Endothelial cell of umbilical vein (primary cell): Measurements from ENCODE around the gene CDH23. TPM values are rescaled to one million over a fixed set of nuclear protein-coding genes. Genes with fewer than 3 reads are reported as not detected.

Source experiments
- BruUV-seq: library from RNA; stranded (reverse); fragments of 400-500 nt; replicated peaks from 2 replicates; lab custom pipeline; 2021; lab: Mats Ljungman, UMichigan
- CTCF ChIA-PET: fragments of 300-600, 350-600 bp; sonication (Branson Sonifier 250); formaldehyde crosslinking; loops from one replicate; lab custom pipeline; 2021; ENCODE audit warnings: antibody characterized with exemption, inconsistent platforms; lab: Charles Lee
- POLR2A ChIA-PET: fragments of 300-600, 350-600 bp; sonication (Branson Sonifier 250); formaldehyde crosslinking; loops from one replicate; lab custom pipeline; 2021; ENCODE audit warnings: antibody characterized with exemption, inconsistent platforms; lab: Charles Lee
- DNase-seq: peaks from one replicate; pipeline ENCODE4 v3.0.0-alpha.2; 2011; ENCODE audit warnings: low read depth, low spot score
- FAIRE-seq: peaks from 2 replicates; lab custom pipeline; 2011; peaks lifted over from hg19 to GRCh38; lab: Jason Lieb, UNC
- H2AFZ ChIP-seq: 2 replicates; pipeline ENCODE4 v1.6.0; 2012; ENCODE audit warnings: low read depth, low read length, control low read depth, inconsistent platforms
- H3K27ac ChIP-seq: 2 replicates; pipeline ENCODE4 v1.5.1; 2011; ENCODE audit warnings: low read depth, mild to moderate bottlenecking, control low read depth, low read length, moderate library complexity; ENCODE audit not compliant: insufficient read depth
- H3K27me3 ChIP-seq, 2 experiments: 2 replicates each; pipeline versions ENCODE4 v1.6.0 to v1.6.1; 2011; ENCODE audit warnings: low read length in 2 of 2, mixed read lengths in 1 of 2; ENCODE audit not compliant: control insufficient read depth in 2 of 2, insufficient read depth in 2 of 2
- H3K36me3 ChIP-seq, 2 experiments: 2 replicates in 1 of 2; 3 replicates in 1 of 2; pipeline ENCODE4 v1.5.1; 2011; ENCODE audit warnings: low read length in 2 of 2, mild to moderate bottlenecking in 1 of 2, moderate library complexity in 1 of 2; ENCODE audit not compliant: control insufficient read depth in 2 of 2, insufficient read depth in 2 of 2; ENCODE audit errors: extremely low read depth in 1 of 2
- H3K4me1 ChIP-seq: 3 replicates; pipeline ENCODE4 v1.5.1; 2011; ENCODE audit warnings: mild to moderate bottlenecking, low read length; ENCODE audit not compliant: control insufficient read depth, insufficient read depth; ENCODE audit errors: extremely low read depth
- H3K4me2 ChIP-seq: 2 replicates; pipeline ENCODE4 v1.6.1; 2011; ENCODE audit warnings: low read length, control low read depth, mixed read lengths; ENCODE audit not compliant: insufficient read depth
- H3K4me3 ChIP-seq, 3 experiments: fragments of 200-600 bp in 1 of 3; sonication (generic), shearing (Covaris generic) in 1 of 3; replicated peaks in 1 of 3; 2 replicates each; pipeline ENCODE4 v1.5.1; 2011 to 2016; ENCODE audit warnings: control low read depth in 3 of 3, low read length in 3 of 3, mild to moderate bottlenecking in 2 of 3, inconsistent platforms in 1 of 3, low read depth in 1 of 3, moderate library complexity in 1 of 3; ENCODE audit not compliant: insufficient read depth in 1 of 3
- H3K79me2 ChIP-seq: 2 replicates; pipeline ENCODE4 v1.6.0; 2012; ENCODE audit warnings: low read length, inconsistent platforms; ENCODE audit not compliant: control insufficient read depth, insufficient read depth
- H3K9ac ChIP-seq: replicated peaks from 2 replicates; pipeline ENCODE3; 2011; ENCODE audit warnings: low read length, control low read depth; ENCODE audit not compliant: insufficient read depth; ENCODE audit errors: extremely low read depth
- H3K9me1 ChIP-seq: replicated peaks from 3 replicates; pipeline ENCODE4 v1.6.0; 2011; ENCODE audit warnings: mild to moderate bottlenecking, low read length; ENCODE audit not compliant: control insufficient read depth, insufficient read depth; ENCODE audit errors: extremely low read depth
- H3K9me3 ChIP-seq: replicated peaks from 2 replicates; pipeline ENCODE4 v1.5.1; 2012; ENCODE audit warnings: low read length, inconsistent platforms; ENCODE audit not compliant: control insufficient read depth, insufficient read depth
- H4K20me1 ChIP-seq: replicated peaks from 2 replicates; pipeline ENCODE3; 2011; ENCODE audit warnings: mild to moderate bottlenecking, low read length; ENCODE audit not compliant: control insufficient read depth, insufficient read depth; ENCODE audit errors: extremely low read depth
- EZH2 ChIP-seq: IDR thresholded peaks from 2 replicates; pipeline ENCODE4 v1.6.1; 2012; ENCODE audit warnings: borderline replicate concordance, low read depth, mild to moderate bottlenecking, moderate library complexity, low read length, inconsistent platforms; ENCODE audit not compliant: severe bottlenecking
- FOS ChIP-seq: IDR thresholded peaks from 2 replicates; pipeline ENCODE4 v1.6.1; 2011; ENCODE audit warnings: mild to moderate bottlenecking, low read length, moderate library complexity, borderline replicate concordance; ENCODE audit not compliant: insufficient read depth
- GATA2 ChIP-seq: IDR thresholded peaks from 2 replicates; pipeline ENCODE4 v1.7.0; 2011; ENCODE audit warnings: low read depth, mild to moderate bottlenecking, moderate library complexity, mixed read lengths, low read length; ENCODE audit not compliant: insufficient read length, insufficient read depth
- JUN ChIP-seq: IDR thresholded peaks from 2 replicates; pipeline ENCODE4 v1.6.1; 2011; ENCODE audit warnings: borderline replicate concordance, low read depth; ENCODE audit not compliant: insufficient read length, insufficient read depth
- MAX ChIP-seq: IDR thresholded peaks from 2 replicates; pipeline ENCODE4 v1.6.1; 2011; ENCODE audit not compliant: insufficient read depth, insufficient read length
- MYC ChIP-seq: IDR thresholded peaks from one replicate; pipeline ENCODE4 v1.6.1; 2011; ENCODE audit warnings: mild to moderate bottlenecking, low read depth, low read length
- POLR2A ChIP-seq: IDR thresholded peaks from 2 replicates; pipeline ENCODE4 v1.6.1; 2012; ENCODE audit warnings: low read depth, mild to moderate bottlenecking, control low read depth, low read length
- dilution Hi-C: fragments of 300-500 bp; cut with MboI; formaldehyde crosslinking; loops from one replicate; pipeline ENCODE4 v1.15.0; 2019; ENCODE audit warnings: low sequenced_read_pairs; ENCODE audit not compliant: extremely low pct_ligation_motif_present
- intact Hi-C: fragments of 100-400 bp; cut with micrococcal nuclease; formaldehyde crosslinking; loops from one replicate; pipeline ENCODE4 v1.10.0; 2022
- polyA plus RNA-seq, 4 experiments: library from polyadenylated mRNA; depleted of rRNA in 3 of 4; stranded (reverse) in 3 of 4; unstranded in 1 of 4; fragments of >200 nt; gene quantifications; 2 replicates each; pipeline versions ENCODE4 v1.2.1 to v1.2.3, GENCODE V29; 2011 to 2012; ENCODE audit warnings: missing spikeins in 1 of 4
- total RNA-seq: library from RNA; stranded (reverse); gene quantifications from 2 replicates; pipeline ENCODE4 v1.2.3, GENCODE V29; 2021

Gene CDH23
- total and polyA plus RNA-seq, 2 donors (not counting 3 experiments of a cell fraction or from before 2014, with no cell fraction given): not detected

GRCh38 chr10:71769279-71769823 is 372.6 kb downstream of the CDH23 start:
- intact Hi-C loops: no loop called here
- DNase-seq (peak; percentile 87), FAIRE-seq (peak; percentile 33)
- H3K27me3 ChIP-seq: no peaks in the 10 kb centered on the region
- peak overlapping the region; percentile 39 for H2AFZ ChIP-seq
- H3K4me3 ChIP-seq: peak overlapping the region in 2 of 3 experiments; percentile 41 to 75
- TF ChIP-seq MYC (no peak), GATA2 (peak; percentile 83)
- ChIA-PET POLR2A (interaction anchor here (0.6 to 1.0 kb wide), 2 partner anchors 11 to 82 kb away, joined by 3 read pairs; partner anchors contain the start of gene PSAP), CTCF (interaction anchor here (0.6 to 2.3 kb wide), 8 partner anchors 11 to 106 kb away, joined by 3 to 10 read pairs (median 3); no protein-coding TSS in a partner anchor)
- no peaks in the 10 kb centered on the region for H3K9me1 ChIP-seq
- dilution Hi-C loops: no loop called here
- H3K4me1 ChIP-seq: peaks cover 44% of the 10 kb centered on the region
- H3K4me2 ChIP-seq: peak overlapping the region; percentile 89
- H3K79me2 ChIP-seq: no peaks in the 10 kb centered on the region
- H3K36me3 ChIP-seq: no peaks in the 10 kb centered on the region
- H3K9me3 ChIP-seq: no peaks in the 10 kb centered on the region
- peak overlapping the region; percentile 80 for H3K9ac ChIP-seq
- peak overlapping the region; percentile 65 for H3K27ac ChIP-seq
- H4K20me1 ChIP-seq: no peaks in the 10 kb centered on the region
- BruUV-seq: TSS peak; percentile 47

GRCh38 chr10:71770255-71770654 is 373.5 kb downstream of the CDH23 start:
- Histone ChIP-seq H2AFZ (no peak overlapping the region), H4K20me1 (no peaks in the 10 kb centered on the region), H3K4me2 (no peak overlapping the region), H3K9ac (no peak overlapping the region), H3K27me3 (no peaks in the 10 kb centered on the region), H3K4me3 (no peak overlapping the region), H3K4me1 (peaks cover 44% of the 10 kb centered on the region), H3K79me2 (no peaks in the 10 kb centered on the region), H3K36me3 (no peaks in the 10 kb centered on the region), H3K9me1 (no peaks in the 10 kb centered on the region), H3K27ac (peak overlapping the region; percentile 65), H3K9me3 (no peaks in the 10 kb centered on the region)
- FAIRE-seq (no peak), DNase-seq (no peak)
- ChIA-PET CTCF (no interaction called here), POLR2A (no interaction called here)
- dilution Hi-C loops (no loop called here), intact Hi-C loops (no loop called here)
- no TSS peak for BruUV-seq
- no peak for TF ChIP-seq EZH2
- TF ChIP-seq FOS: no peak
- TF ChIP-seq JUN: no peak
- TF ChIP-seq POLR2A: no peak
- TF ChIP-seq MAX: no peak
